ENCODE data around the gene NHLRC1. TPM values are rescaled to one million over a fixed set of nuclear protein-coding genes. Genes with fewer than 3 reads are reported as not detected.

NHLRC1 gene
- total RNA-seq, 1 donor from 2014 or later, result 0.40 TPM

- no peak for DNase-seq (ENCODE audit: low read depth)
- TF ChIP-seq CTCF (conservative IDR thresholded peaks at IDR 0.05; ENCODE audit: low read depth, low read length), result no peak
- H3K4me3 ChIP-seq (ENCODE audit: low read depth, low read length), result no peak overlapping the region
Measured at GRCh38 chr6:18072841-18073240, 49.6 kb downstream of the NHLRC1 start.

- no peak for TF ChIP-seq CTCF (conservative IDR thresholded peaks at IDR 0.05; ENCODE audit: low read depth, low read length)
- no peak for DNase-seq (ENCODE audit: low read depth)
- H3K4me3 ChIP-seq (ENCODE audit: low read depth, low read length), result no peak overlapping the region
Measured at GRCh38 chr6:18070486-18070885, 52.0 kb downstream of the NHLRC1 start.

Other genes with a start within 250 kb of the NHLRC1 start
- gene KIF13A, start 135.0 kb downstream of the NHLRC1 start, total RNA-seq, result 12.5 and 15.5 TPM in 2 replicates
- gene TPMT, start 32.4 kb upstream of the NHLRC1 start, total RNA-seq, result 11.9 and 13.2 TPM in 2 replicates
- gene KDM1B, start 32.7 kb upstream of the NHLRC1 start, total RNA-seq, result 8.7 and 15.7 TPM in 2 replicates
- gene DEK, start 141.9 kb upstream of the NHLRC1 start, total RNA-seq, result 197 and 207 TPM in 2 replicates

Measured in epithelial cell of proximal tubule (primary cell).